A673 (cell line): Measurements from ENCODE around the gene ABCC9. TPM values are rescaled to one million over a fixed set of nuclear protein-coding genes. Genes with fewer than 3 reads are reported as not detected.

Source experiments
- BruUV-seq: library from RNA; stranded (reverse); fragments of 400-500 nt; replicated peaks from 2 replicates; lab custom pipeline; 2021; lab: Mats Ljungman, UMichigan
- CTCF ChIA-PET: fragments of 300-600 bp; sonication (Branson Sonifier 250); formaldehyde crosslinking; loops from one replicate; lab custom pipeline; 2022; ENCODE audit warnings: antibody characterized with exemption; lab: Charles Lee
- POLR2A ChIA-PET: fragments of 300-600 bp; sonication (Branson Sonifier 250); formaldehyde crosslinking; loops from one replicate; lab custom pipeline; 2022; ENCODE audit warnings: antibody characterized with exemption; ENCODE audit not compliant: low non-redundant PET; lab: Charles Lee
- DNase-seq: peaks from one replicate; pipeline ENCODE4 v3.0.0-alpha.2; 2015; ENCODE audit warnings: low spot score
- H3K27ac ChIP-seq: fragments of 200-600 bp; sonication (generic); 2 replicates; pipeline ENCODE4 v1.5.1; 2016; ENCODE audit warnings: mixed run types, low read depth, mild to moderate bottlenecking, mixed read lengths, antibody characterized with exemption, low read length; ENCODE audit not compliant: poor library complexity, severe bottlenecking
- H3K27me3 ChIP-seq: fragments of 200-600 bp; sonication (generic); replicated peaks from 2 replicates; pipeline ENCODE4 v1.6.1; 2017; ENCODE audit warnings: mixed run types, low read depth, mild to moderate bottlenecking, mixed read lengths, antibody characterized with exemption, low read length; ENCODE audit not compliant: insufficient read depth, poor library complexity
- H3K36me3 ChIP-seq: fragments of 200-600 bp; sonication (generic); 2 replicates; pipeline ENCODE4 v1.6.1; 2016; ENCODE audit warnings: mixed run types, mild to moderate bottlenecking, mixed read lengths, antibody characterized with exemption, low read length; ENCODE audit not compliant: insufficient read depth, poor library complexity, severe bottlenecking
- H3K4me1 ChIP-seq: fragments of 200-600 bp; sonication (generic); 2 replicates; pipeline ENCODE4 v1.6.1; 2017; ENCODE audit warnings: mixed run types, mild to moderate bottlenecking, mixed read lengths, antibody characterized with exemption, low read length; ENCODE audit not compliant: insufficient read depth, poor library complexity, severe bottlenecking
- H3K4me3 ChIP-seq: fragments of 200-600 bp; sonication (generic); 2 replicates; pipeline ENCODE4 v1.5.1; 2016; ENCODE audit warnings: low read depth, mixed run types, mild to moderate bottlenecking, mixed read lengths, low read length; ENCODE audit not compliant: poor library complexity, severe bottlenecking
- H3K9me3 ChIP-seq: fragments of 200-600 bp; sonication (generic); 2 replicates; pipeline ENCODE4 v1.6.1; 2016; ENCODE audit warnings: mixed run types, low read depth, mild to moderate bottlenecking, mixed read lengths, antibody characterized with exemption, low read length; ENCODE audit not compliant: poor library complexity, severe bottlenecking
- EZH2 ChIP-seq: fragments of 200-600 bp; sonication (generic); IDR thresholded peaks from 2 replicates; pipeline ENCODE4 v1.6.1; 2017; ENCODE audit warnings: borderline replicate concordance, low read depth, mild to moderate bottlenecking, mixed read lengths, antibody characterized with exemption, low read length; ENCODE audit not compliant: poor library complexity, severe bottlenecking
- intact Hi-C: fragments of 100-400 bp; cut with micrococcal nuclease; formaldehyde crosslinking; loops from one replicate; pipeline ENCODE4 v1.10.0; 2022; ENCODE audit not compliant: unreplicated experiment
- total RNA-seq: library from RNA; stranded (reverse); gene quantifications from 2 replicates; pipeline ENCODE4 v1.2.3, GENCODE V29; 2021
- TF ChIP-seq, protein P1 (sequence below): fragments of 300-800, 200-600 bp; sonication (generic); conservative IDR thresholded peaks from 2 replicates; pipeline ENCODE4 v1.5.1; 2017; ENCODE audit warnings: low read depth, mild to moderate bottlenecking, antibody characterized with exemption, low read length, moderate library complexity, mixed read lengths

Gene ABCC9
- total RNA-seq, 1 experiment from 2014 or later, result not detected

DNA sequence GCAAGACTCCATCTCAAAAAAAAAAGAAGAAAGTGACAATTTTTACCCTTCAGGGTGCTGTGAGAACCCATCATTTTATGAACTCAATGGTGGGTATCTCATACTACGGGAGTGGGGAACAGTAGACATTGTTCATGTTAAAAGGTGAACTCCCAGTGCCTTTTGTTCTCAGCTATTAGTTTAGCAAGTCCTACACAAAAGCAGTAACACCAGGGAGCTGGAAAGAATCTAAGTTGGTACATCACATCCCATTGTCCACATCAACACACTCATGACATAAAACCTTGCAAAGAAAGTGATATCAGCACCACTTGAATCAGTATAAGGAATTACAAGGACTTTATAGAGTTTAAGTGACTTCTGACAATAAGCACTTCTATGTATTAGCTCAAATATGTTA, 47.4 kb upstream of the ABCC9 start:
- Histone ChIP-seq H3K4me1 (no peaks in the 10 kb centered on the region), H3K9me3 (no peaks in the 10 kb centered on the region), H3K36me3 (no peaks in the 10 kb centered on the region), H3K4me3 (no peak overlapping the region), H3K27me3 (peaks cover 20% of the 10 kb centered on the region), H3K27ac (no peak overlapping the region)
- BruUV-seq, result no TSS peak
- no peak for DNase-seq
- ChIA-PET CTCF (interaction anchor here (1.2 kb wide), 1 partner anchor 455 kb away, joined by 5 read pairs; no protein-coding TSS in a partner anchor), POLR2A (no interaction called here)
- TF ChIP-seq, protein P1, sequence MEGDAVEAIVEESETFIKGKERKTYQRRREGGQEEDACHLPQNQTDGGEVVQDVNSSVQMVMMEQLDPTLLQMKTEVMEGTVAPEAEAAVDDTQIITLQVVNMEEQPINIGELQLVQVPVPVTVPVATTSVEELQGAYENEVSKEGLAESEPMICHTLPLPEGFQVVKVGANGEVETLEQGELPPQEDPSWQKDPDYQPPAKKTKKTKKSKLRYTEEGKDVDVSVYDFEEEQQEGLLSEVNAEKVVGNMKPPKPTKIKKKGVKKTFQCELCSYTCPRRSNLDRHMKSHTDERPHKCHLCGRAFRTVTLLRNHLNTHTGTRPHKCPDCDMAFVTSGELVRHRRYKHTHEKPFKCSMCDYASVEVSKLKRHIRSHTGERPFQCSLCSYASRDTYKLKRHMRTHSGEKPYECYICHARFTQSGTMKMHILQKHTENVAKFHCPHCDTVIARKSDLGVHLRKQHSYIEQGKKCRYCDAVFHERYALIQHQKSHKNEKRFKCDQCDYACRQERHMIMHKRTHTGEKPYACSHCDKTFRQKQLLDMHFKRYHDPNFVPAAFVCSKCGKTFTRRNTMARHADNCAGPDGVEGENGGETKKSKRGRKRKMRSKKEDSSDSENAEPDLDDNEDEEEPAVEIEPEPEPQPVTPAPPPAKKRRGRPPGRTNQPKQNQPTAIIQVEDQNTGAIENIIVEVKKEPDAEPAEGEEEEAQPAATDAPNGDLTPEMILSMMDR, result no peak
- no peak for TF ChIP-seq EZH2
- intact Hi-C loops, result loop anchor here (2.0 kb wide), 1 partner anchor 290 kb away; no protein-coding TSS in a partner anchor

DNA sequence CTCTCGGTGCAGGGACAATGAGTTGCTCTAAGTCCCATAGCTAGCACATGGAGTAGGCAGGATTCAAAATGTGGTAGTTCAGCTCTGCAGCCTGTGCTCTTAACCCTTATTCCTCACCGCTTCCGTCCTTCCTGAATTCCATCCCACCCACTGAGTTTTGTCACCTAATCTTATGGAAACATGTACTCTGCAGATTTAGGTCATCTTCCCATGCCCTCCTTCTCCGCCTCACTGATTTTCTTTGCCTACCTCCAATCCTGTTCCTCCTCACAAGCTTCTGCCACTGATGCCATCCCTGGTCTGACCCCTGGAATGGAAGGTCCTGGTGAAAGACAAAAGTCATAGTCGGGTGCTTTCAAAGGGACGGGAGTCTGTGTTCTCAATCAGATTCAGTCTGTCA, 46.5 kb upstream of the ABCC9 start:
- no peaks in the 10 kb centered on the region for H3K9me3 ChIP-seq
- intact Hi-C loops, result loop anchor here (2.0 kb wide), 1 partner anchor 289 kb away; no protein-coding TSS in a partner anchor
- ChIA-PET POLR2A (no interaction called here), CTCF (interaction anchor here (1.2 kb wide), 1 partner anchor 456 kb away, joined by 5 read pairs; no protein-coding TSS in a partner anchor)
- TF ChIP-seq, protein P1, result no peak
- no peak for TF ChIP-seq EZH2
- no peak for DNase-seq
- peaks cover 20% of the 10 kb centered on the region for H3K27me3 ChIP-seq
- no TSS peak for BruUV-seq
- H3K27ac ChIP-seq, result no peak overlapping the region
- no peak overlapping the region for H3K4me3 ChIP-seq
- no peaks in the 10 kb centered on the region for H3K4me1 ChIP-seq
- H3K36me3 ChIP-seq, result no peaks in the 10 kb centered on the region

DNA sequence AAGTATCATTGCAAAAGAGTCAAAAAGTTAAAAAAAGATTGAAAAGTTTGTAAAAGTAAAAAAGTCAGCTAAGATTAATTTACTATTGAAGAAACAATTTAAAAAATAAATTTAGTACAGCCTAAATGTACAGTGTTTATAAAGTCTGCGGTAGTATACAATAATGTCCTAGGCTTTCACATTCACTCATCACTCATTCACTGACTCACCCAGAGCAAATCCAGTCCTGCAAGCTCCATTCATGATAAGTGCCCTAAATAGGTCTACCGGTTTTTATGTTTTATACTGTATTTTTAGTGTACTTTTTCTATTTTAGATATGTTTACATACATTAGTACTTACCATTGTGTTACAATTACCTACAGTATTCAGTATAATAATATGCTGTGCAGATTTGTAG, 43.9 kb upstream of the ABCC9 start:
- peaks cover 20% of the 10 kb centered on the region for H3K27me3 ChIP-seq
- no peak for DNase-seq
- ChIA-PET POLR2A (no interaction called here), CTCF (no interaction called here)
- intact Hi-C loops, result no loop called here
- no peak overlapping the region for H3K27ac ChIP-seq
- H3K4me3 ChIP-seq, result no peak overlapping the region
- H3K36me3 ChIP-seq, result no peaks in the 10 kb centered on the region
- H3K9me3 ChIP-seq, result no peaks in the 10 kb centered on the region
- TF ChIP-seq, protein P1, result no peak
- TF ChIP-seq EZH2, result no peak
- no TSS peak for BruUV-seq
- H3K4me1 ChIP-seq, result no peaks in the 10 kb centered on the region
